H9 (cell line): ENCODE results near the gene ZBTB17. TPM values are rescaled to one million over a fixed set of nuclear protein-coding genes. Genes with fewer than 3 reads are reported as not detected.

ENCODE experiments used
- DNase-seq: peaks from one replicate; pipeline ENCODE4 v3.0.0-alpha.2; 2017
- H2AFZ ChIP-seq: one replicate; pipeline ENCODE4 v1.6.1; 2013; ENCODE audit warnings: mild to moderate bottlenecking, low read length, control low read depth, moderate library complexity
- H2AK5ac ChIP-seq: 2 replicates; pipeline ENCODE4 v1.6.1; 2013; ENCODE audit warnings: low read length, control low read depth, mixed read lengths; ENCODE audit not compliant: insufficient read length
- H2BK120ac ChIP-seq: one replicate; pipeline ENCODE4 v1.6.1; 2013; ENCODE audit warnings: low read depth, mild to moderate bottlenecking, low read length, control low read depth, inconsistent platforms; ENCODE audit not compliant: poor library complexity, severe bottlenecking
- H2BK12ac ChIP-seq: 2 replicates; pipeline ENCODE4 v1.6.1; 2013; ENCODE audit warnings: low read length, control low read depth, mixed read lengths, low read depth; ENCODE audit not compliant: insufficient read length
- H2BK15ac ChIP-seq: 2 replicates; pipeline ENCODE4 v1.6.1; 2013; ENCODE audit warnings: low read depth, low read length, control low read depth
- H2BK20ac ChIP-seq: one replicate; pipeline ENCODE4 v1.6.1; 2013; ENCODE audit warnings: low read depth, mild to moderate bottlenecking, low read length, control low read depth, inconsistent platforms; ENCODE audit not compliant: poor library complexity, severe bottlenecking
- H2BK5ac ChIP-seq: 2 replicates; pipeline ENCODE4 v1.6.1; 2013; ENCODE audit warnings: low read length, control low read depth, mixed read lengths; ENCODE audit not compliant: insufficient read length
- H3K14ac ChIP-seq: 2 replicates; pipeline ENCODE4 v1.6.1; 2013; ENCODE audit warnings: low read length, control low read depth; ENCODE audit not compliant: insufficient read depth
- H3K18ac ChIP-seq: 2 replicates; pipeline ENCODE4 v1.6.1; 2013; ENCODE audit warnings: low read depth, mild to moderate bottlenecking, mixed read lengths, low read length, control low read depth; ENCODE audit not compliant: insufficient read length
- H3K23ac ChIP-seq: 2 replicates; pipeline ENCODE4 v1.6.1; 2013; ENCODE audit warnings: low read length, control low read depth, mixed read lengths, low read depth; ENCODE audit not compliant: insufficient read length
- H3K23me2 ChIP-seq: 2 replicates; pipeline ENCODE4 v1.6.1; 2013; ENCODE audit warnings: low read depth, mild to moderate bottlenecking, mixed read lengths, low read length, control low read depth; ENCODE audit not compliant: insufficient read length, poor library complexity, severe bottlenecking
- H3K27ac ChIP-seq: 2 replicates; pipeline ENCODE4 v1.5.1; 2013; ENCODE audit warnings: low read length, control low read depth, mixed read lengths, low read depth; ENCODE audit not compliant: insufficient read length
- H3K27me3 ChIP-seq: 2 replicates; pipeline ENCODE4 v1.6.1; 2013; ENCODE audit warnings: low read length, control low read depth, inconsistent platforms; ENCODE audit not compliant: insufficient read depth
- H3K4ac ChIP-seq: 2 replicates; pipeline ENCODE4 v1.6.1; 2013; ENCODE audit warnings: low read depth, mild to moderate bottlenecking, control low read depth, inconsistent platforms, low read length, moderate library complexity
- H3K4me1 ChIP-seq: 2 replicates; pipeline ENCODE4 v1.6.1; 2013; ENCODE audit warnings: low read length, control low read depth, inconsistent platforms; ENCODE audit not compliant: insufficient read depth
- H3K4me2 ChIP-seq: 2 replicates; pipeline ENCODE4 v1.6.1; 2013; ENCODE audit warnings: low read length, control low read depth, mixed read lengths; ENCODE audit not compliant: insufficient read length, insufficient read depth
- H3K56ac ChIP-seq: 2 replicates; pipeline ENCODE4 v1.6.1; 2013; ENCODE audit warnings: low read depth, mild to moderate bottlenecking, mixed read lengths, low read length, control low read depth; ENCODE audit not compliant: insufficient read length
- H3K79me1 ChIP-seq: 2 replicates; pipeline ENCODE4 v1.6.1; 2013; ENCODE audit warnings: low read depth, mild to moderate bottlenecking, moderate library complexity, low read length, control low read depth, inconsistent platforms; ENCODE audit not compliant: insufficient read depth, poor library complexity, severe bottlenecking
- H3K79me2 ChIP-seq: 2 replicates; pipeline ENCODE4 v1.6.1; 2013; ENCODE audit warnings: low read length, control low read depth, inconsistent platforms; ENCODE audit not compliant: insufficient read depth
- H3K9ac ChIP-seq: 2 replicates; pipeline ENCODE4 v1.6.1; 2013; ENCODE audit warnings: low read length, control low read depth, mixed read lengths; ENCODE audit not compliant: insufficient read length; ENCODE audit errors: extremely low read depth
- H3K9me3 ChIP-seq: one replicate; pipeline ENCODE4 v1.6.1; 2013; ENCODE audit warnings: low read depth, low read length, inconsistent platforms; ENCODE audit not compliant: control insufficient read depth
- H3T11ph ChIP-seq: one replicate; pipeline ENCODE4 v1.6.1; 2013; ENCODE audit warnings: mild to moderate bottlenecking, low read length, control low read depth, inconsistent platforms
- H4K20me1 ChIP-seq: one replicate; pipeline ENCODE4 v1.6.1; 2013; ENCODE audit not compliant: control insufficient read depth, insufficient read length, insufficient read depth
- H4K5ac ChIP-seq: 2 replicates; pipeline ENCODE4 v1.6.1; 2013; ENCODE audit warnings: low read depth, mild to moderate bottlenecking, mixed read lengths, low read length, control low read depth; ENCODE audit not compliant: insufficient read length
- H4K8ac ChIP-seq: replicated peaks from 2 replicates; pipeline ENCODE4 v1.6.1; 2013; ENCODE audit warnings: low read length, control low read depth, mixed read lengths, low read depth; ENCODE audit not compliant: insufficient read length
- H4K91ac ChIP-seq: 2 replicates; pipeline ENCODE4 v1.6.1; 2013; ENCODE audit warnings: low read depth, mild to moderate bottlenecking, moderate library complexity, mixed read lengths, low read length, control low read depth; ENCODE audit not compliant: insufficient read length
- H3K27ac Mint-ChIP-seq, 3 experiments: 2 replicates in 2 of 3; 3 replicates in 1 of 3; pipeline ENCODE4 v1.8.0; 2020 to 2021; ENCODE audit warnings: mixed read lengths in 3 of 3, mild to moderate bottlenecking in 1 of 3, moderate library complexity in 1 of 3
- H3K27me3 Mint-ChIP-seq: 2 replicates; pipeline ENCODE4 v1.8.0; 2021; ENCODE audit warnings: low read depth, mild to moderate bottlenecking, moderate library complexity, mixed read lengths
- H3K36me3 Mint-ChIP-seq, 3 experiments: 2 replicates in 2 of 3; 3 replicates in 1 of 3; pipeline ENCODE4 v1.8.0; 2020 to 2021; ENCODE audit warnings: low read depth in 3 of 3, mixed read lengths in 3 of 3; ENCODE audit not compliant: insufficient read depth in 1 of 3
- H3K4me1 Mint-ChIP-seq, 2 experiments: 2 replicates each; pipeline ENCODE4 v1.8.0; 2020; ENCODE audit warnings: mixed read lengths in 2 of 2
- H3K4me3 Mint-ChIP-seq, 2 experiments: 2 replicates in 1 of 2; 3 replicates in 1 of 2; pipeline ENCODE4 v1.8.0; 2020 to 2021; ENCODE audit warnings: mild to moderate bottlenecking in 2 of 2, mixed read lengths in 2 of 2, moderate library complexity in 1 of 2
- H3K9me3 Mint-ChIP-seq, 2 experiments: 2 replicates in 1 of 2; 3 replicates in 1 of 2; pipeline ENCODE4 v1.8.0; 2020; ENCODE audit warnings: mild to moderate bottlenecking in 2 of 2, mixed read lengths in 2 of 2, moderate library complexity in 1 of 2
- CTCF ChIP-seq: fragments of 200-600 bp; sonication (generic); conservative IDR thresholded peaks from 3 replicates; pipeline ENCODE4 v1.8.0; 2021; ENCODE audit warnings: antibody characterized with exemption, mild to moderate bottlenecking
- WGBS: extraction: QIAGEN DNeasy Blood & Tissue Kit; methylation state at CpG from one replicate; pipeline ENCODE4 v1.1.7; 2013; ENCODE audit warnings: missing lambda C conversion rate, low lambda C conversion rate, mixed read lengths; ENCODE audit not compliant: insufficient read length; ENCODE audit errors: extremely low coverage; 5-methylcytosine and 5-hydroxymethylcytosine counted together
- total RNA-seq: library from RNA; stranded (reverse); gene quantifications from 2 replicates; pipeline ENCODE4 v1.2.1, GENCODE V29; 2021

The ZBTB17 gene
- total RNA-seq, 1 experiment from 2014 or later, result 16.5 TPM

GRCh38 chr1:15998929-15999328 is 23.0 kb upstream of the ZBTB17 start:
- Mint-ChIP-seq H3K4me3 (no peak overlapping the region), H3K27me3 (peaks cover 28% of the 10 kb centered on the region), H3K36me3 (no peaks in the 10 kb centered on the region), H3K9me3 (no peaks in the 10 kb centered on the region), H3K27ac (no peak overlapping the region), H3K4me1 (peaks cover 2 to 4% of the 10 kb centered on the region in 2 experiments; a peak in 1 of 4 replicates)
- H3K27me3 ChIP-seq, result no peaks in the 10 kb centered on the region
- H4K8ac ChIP-seq, result no peak overlapping the region
- H2AK5ac ChIP-seq, result no peak overlapping the region
- H3K56ac ChIP-seq, result no peak overlapping the region
- no peak overlapping the region for H3K18ac ChIP-seq
- no peaks in the 10 kb centered on the region for H4K20me1 ChIP-seq
- H3K23ac ChIP-seq, result no peak overlapping the region
- no peak overlapping the region for H3K9ac ChIP-seq
- no peaks in the 10 kb centered on the region for H3K4me1 ChIP-seq
- H2BK12ac ChIP-seq, result no peak overlapping the region
- no peak overlapping the region for H4K5ac ChIP-seq
- TF ChIP-seq CTCF, result no peak
- no peaks in the 10 kb centered on the region for H3K9me3 ChIP-seq
- no peak overlapping the region for H4K91ac ChIP-seq
- no peaks in the 10 kb centered on the region for H3K23me2 ChIP-seq
- H2BK120ac ChIP-seq, result no peak overlapping the region
- no CpG with 5 or more reads among the region's 11 CpGs for WGBS
- no peak overlapping the region for H2AFZ ChIP-seq
- no peak overlapping the region for H2BK15ac ChIP-seq
- no peaks in the 10 kb centered on the region for H3K79me1 ChIP-seq
- H3T11ph ChIP-seq, result no peak overlapping the region
- DNase-seq, result no peak
- no peak overlapping the region for H2BK20ac ChIP-seq
- H3K4me2 ChIP-seq, result no peak overlapping the region
- no peak overlapping the region for H2BK5ac ChIP-seq
- H3K79me2 ChIP-seq, result no peaks in the 10 kb centered on the region
- no peak overlapping the region for H3K4ac ChIP-seq
- no peak overlapping the region for H3K27ac ChIP-seq
- no peak overlapping the region for H3K14ac ChIP-seq
